ENCODE data around the gene RNF187.

DNA sequence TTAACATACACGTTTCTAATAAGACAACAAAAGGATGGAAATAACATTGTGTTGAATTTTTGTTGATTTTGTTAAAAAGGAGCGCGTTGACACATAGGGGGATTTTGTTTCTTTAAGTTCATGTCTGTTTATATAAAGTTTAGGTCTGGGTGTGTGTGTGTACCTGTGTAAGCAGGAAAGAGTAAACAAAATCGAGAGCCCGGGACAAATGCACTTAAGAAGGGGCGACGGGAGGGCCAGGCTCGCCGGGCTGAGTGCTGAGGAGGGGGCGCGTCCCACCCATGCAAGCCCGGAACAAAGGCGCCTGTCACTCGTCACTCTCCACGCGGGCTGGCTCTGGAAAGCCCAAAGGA lies 41.7 kb upstream of the RNF187 start:
- TF ChIP-seq, protein P1, sequence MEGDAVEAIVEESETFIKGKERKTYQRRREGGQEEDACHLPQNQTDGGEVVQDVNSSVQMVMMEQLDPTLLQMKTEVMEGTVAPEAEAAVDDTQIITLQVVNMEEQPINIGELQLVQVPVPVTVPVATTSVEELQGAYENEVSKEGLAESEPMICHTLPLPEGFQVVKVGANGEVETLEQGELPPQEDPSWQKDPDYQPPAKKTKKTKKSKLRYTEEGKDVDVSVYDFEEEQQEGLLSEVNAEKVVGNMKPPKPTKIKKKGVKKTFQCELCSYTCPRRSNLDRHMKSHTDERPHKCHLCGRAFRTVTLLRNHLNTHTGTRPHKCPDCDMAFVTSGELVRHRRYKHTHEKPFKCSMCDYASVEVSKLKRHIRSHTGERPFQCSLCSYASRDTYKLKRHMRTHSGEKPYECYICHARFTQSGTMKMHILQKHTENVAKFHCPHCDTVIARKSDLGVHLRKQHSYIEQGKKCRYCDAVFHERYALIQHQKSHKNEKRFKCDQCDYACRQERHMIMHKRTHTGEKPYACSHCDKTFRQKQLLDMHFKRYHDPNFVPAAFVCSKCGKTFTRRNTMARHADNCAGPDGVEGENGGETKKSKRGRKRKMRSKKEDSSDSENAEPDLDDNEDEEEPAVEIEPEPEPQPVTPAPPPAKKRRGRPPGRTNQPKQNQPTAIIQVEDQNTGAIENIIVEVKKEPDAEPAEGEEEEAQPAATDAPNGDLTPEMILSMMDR (IDR thresholded peaks at IDR 0.05; ENCODE audit: borderline replicate concordance, extremely low read depth, low read length, poor library complexity, severe bottlenecking): no peak
- no peak for TF ChIP-seq EZH2 (IDR thresholded peaks at IDR 0.05; ENCODE audit: borderline replicate concordance, low read depth, low read length, severe bottlenecking)

All from DND-41 (cell line).